WTC11 (cell line): ENCODE results near the gene SMNDC1. TPM values are rescaled to one million over a fixed set of nuclear protein-coding genes. Genes with fewer than 3 reads are reported as not detected.
"Not testable (repeated sequence)": the region's sequence is repeated elsewhere in the genome, so short reads cannot be mapped to it uniquely, and the experiment has no call there.

Experiments used
- ATAC-seq: fragments of 200-7000 bp; cut with Tn5 transposase; 2 replicates; pipeline ENCODE4 v1.10.0; 2021; ENCODE audit warnings: mild to moderate bottlenecking, moderate library complexity
- CTCF ChIA-PET: fragments of 300-600 bp; sonication (Branson Sonifier 250); formaldehyde crosslinking; loops from one replicate; lab custom pipeline; 2021; ENCODE audit warnings: antibody characterized with exemption; lab: Charles Lee
- POLR2A ChIA-PET: fragments of 350-600 bp; sonication (Branson Sonifier 250); formaldehyde crosslinking; loops from one replicate; lab custom pipeline; 2021; ENCODE audit warnings: antibody characterized with exemption; lab: Charles Lee
- DNase-seq: peaks from one replicate; pipeline ENCODE4 v3.0.0; 2021; ENCODE audit warnings: low spot score
- H3K27ac Mint-ChIP-seq: 2 replicates; pipeline ENCODE4 v1.8.0; 2021; ENCODE audit warnings: mixed read lengths
- H3K27me3 Mint-ChIP-seq: 2 replicates; pipeline ENCODE4 v1.8.0; 2021; ENCODE audit warnings: low read depth, mild to moderate bottlenecking, moderate library complexity, mixed read lengths
- H3K36me3 Mint-ChIP-seq: 2 replicates; pipeline ENCODE4 v1.8.0; 2021; ENCODE audit warnings: mixed read lengths
- H3K4me1 Mint-ChIP-seq: 2 replicates; pipeline ENCODE4 v1.8.0; 2022; ENCODE audit warnings: mixed read lengths
- H3K4me3 Mint-ChIP-seq: 2 replicates; pipeline ENCODE4 v1.8.0; 2021; ENCODE audit warnings: mild to moderate bottlenecking, moderate library complexity, mixed read lengths
- H3K9me3 Mint-ChIP-seq: 2 replicates; pipeline ENCODE4 v1.8.0; 2021; ENCODE audit warnings: mixed read lengths
- ELF4 ChIP-seq: sonication (generic); formaldehyde crosslinking; IDR thresholded peaks from 2 replicates; pipeline ENCODE4 v1.8.1; 2022; ENCODE audit warnings: low read depth, mild to moderate bottlenecking, moderate library complexity, missing genetic modification reagents
- HMGXB4 ChIP-seq: sonication (generic); formaldehyde crosslinking; IDR thresholded peaks from 2 replicates; pipeline ENCODE4 v1.8.1; 2023; ENCODE audit warnings: mild to moderate bottlenecking, moderate library complexity, missing genetic modification reagents
- NFATC4 ChIP-seq: fragments of 250-450 bp; sonication (Bioruptor Pico); IDR thresholded peaks from 2 replicates; pipeline ENCODE4 v1.9.0; 2021; ENCODE audit warnings: mild to moderate bottlenecking
- NR2C2 ChIP-seq: sonication (generic); formaldehyde crosslinking; IDR thresholded peaks from 2 replicates; pipeline ENCODE4 v1.8.0; 2022; ENCODE audit warnings: mild to moderate bottlenecking, missing genetic modification reagents
- NR3C1 ChIP-seq: sonication (generic); formaldehyde crosslinking; conservative IDR thresholded peaks from 2 replicates; pipeline ENCODE4 v1.8.1; 2023; ENCODE audit warnings: low read depth, mild to moderate bottlenecking, missing genetic modification reagents
- PRRX2 ChIP-seq: fragments of 250-450 bp; sonication (Bioruptor Pico); IDR thresholded peaks from 2 replicates; pipeline ENCODE4 v1.8.0; 2021; ENCODE audit warnings: mild to moderate bottlenecking
- SMAD3 ChIP-seq: sonication (generic); formaldehyde crosslinking; IDR thresholded peaks from 2 replicates; pipeline ENCODE4 v1.8.0; 2022; ENCODE audit warnings: missing genetic modification reagents, mild to moderate bottlenecking, borderline replicate concordance
- ZBTB21 ChIP-seq: sonication (generic); formaldehyde crosslinking; IDR thresholded peaks from 2 replicates; pipeline ENCODE4 v1.8.1; 2023; ENCODE audit warnings: mild to moderate bottlenecking, missing genetic modification reagents, borderline replicate concordance
- ZBTB43 ChIP-seq: sonication (generic); formaldehyde crosslinking; IDR thresholded peaks from 2 replicates; pipeline ENCODE4 v1.8.1; 2023; ENCODE audit warnings: mild to moderate bottlenecking, missing genetic modification reagents
- ZNF219 ChIP-seq: sonication (generic); formaldehyde crosslinking; IDR thresholded peaks from 2 replicates; pipeline ENCODE4 v1.8.0; 2023; ENCODE audit warnings: missing genetic modification reagents, mild to moderate bottlenecking, borderline replicate concordance
- ZNF423 ChIP-seq: fragments of 250-450 bp; sonication (Bioruptor Pico); IDR thresholded peaks from 2 replicates; pipeline ENCODE4 v2.1.2; 2022; ENCODE audit warnings: mild to moderate bottlenecking, moderate library complexity
- total RNA-seq: library from RNA; stranded (reverse); gene quantifications from 3 replicates; pipeline ENCODE4 v1.2.3, GENCODE V29; 2021
- TF ChIP-seq, protein P1 (sequence below): sonication (generic); formaldehyde crosslinking; conservative IDR thresholded peaks from 2 replicates; pipeline ENCODE4 v1.8.1; 2022; ENCODE audit warnings: mild to moderate bottlenecking, missing genetic modification reagents
- TF ChIP-seq, protein P2 (sequence below): sonication (generic); formaldehyde crosslinking; IDR thresholded peaks from 2 replicates; pipeline ENCODE4 v1.8.1; 2022; ENCODE audit warnings: missing genetic modification reagents, borderline replicate concordance
- TF ChIP-seq, protein P3 (sequence below): sonication (generic); formaldehyde crosslinking; IDR thresholded peaks from 2 replicates; pipeline ENCODE4 v1.8.0; 2022; ENCODE audit warnings: mild to moderate bottlenecking, missing genetic modification reagents

Gene SMNDC1
- total RNA-seq, 1 experiment from 2014 or later, result 55.9 TPM

DNA sequence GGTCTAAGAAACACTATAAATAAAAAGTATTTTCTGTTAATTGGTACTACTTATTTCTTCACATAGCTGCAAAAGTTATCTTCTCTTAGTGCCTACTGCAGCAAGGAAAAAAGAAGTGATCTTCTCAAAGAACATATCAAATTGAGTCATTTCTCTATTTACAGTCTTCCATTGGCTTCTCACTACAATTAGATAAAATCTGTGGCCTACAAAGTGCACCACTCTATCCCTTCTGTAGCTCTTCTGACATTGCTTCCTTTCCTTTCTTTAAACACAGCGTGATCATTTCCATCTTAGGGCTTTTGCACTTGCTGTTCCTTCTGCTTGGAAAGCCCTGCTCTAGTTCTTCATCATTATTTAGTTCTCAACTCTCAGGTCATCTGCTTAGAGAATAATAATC lies 52.6 kb downstream of the SMNDC1 start:
- peaks cover 29% of the 10 kb centered on the region for H3K36me3 Mint-ChIP-seq
- ChIA-PET POLR2A (no interaction called here), CTCF (no interaction called here)
- TF ChIP-seq ELF4 (CRISPR knock-in tag) (no peak), HMGXB4 (CRISPR knock-in tag) (no peak), ZNF423 (no peak), PRRX2 (no peak), ZBTB43 (CRISPR knock-in tag) (no peak), NR2C2 (no peak), NR3C1 (CRISPR knock-in tag) (no peak), SMAD3 (CRISPR knock-in tag) (no peak), NFATC4 (CRISPR knock-in tag) (no peak), ZBTB21 (CRISPR knock-in tag) (no peak), ZNF219 (CRISPR knock-in tag) (no peak)
- TF ChIP-seq, protein P1, sequence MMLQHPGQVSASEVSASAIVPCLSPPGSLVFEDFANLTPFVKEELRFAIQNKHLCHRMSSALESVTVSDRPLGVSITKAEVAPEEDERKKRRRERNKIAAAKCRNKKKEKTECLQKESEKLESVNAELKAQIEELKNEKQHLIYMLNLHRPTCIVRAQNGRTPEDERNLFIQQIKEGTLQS, result no peak
- TF ChIP-seq, protein P2, sequence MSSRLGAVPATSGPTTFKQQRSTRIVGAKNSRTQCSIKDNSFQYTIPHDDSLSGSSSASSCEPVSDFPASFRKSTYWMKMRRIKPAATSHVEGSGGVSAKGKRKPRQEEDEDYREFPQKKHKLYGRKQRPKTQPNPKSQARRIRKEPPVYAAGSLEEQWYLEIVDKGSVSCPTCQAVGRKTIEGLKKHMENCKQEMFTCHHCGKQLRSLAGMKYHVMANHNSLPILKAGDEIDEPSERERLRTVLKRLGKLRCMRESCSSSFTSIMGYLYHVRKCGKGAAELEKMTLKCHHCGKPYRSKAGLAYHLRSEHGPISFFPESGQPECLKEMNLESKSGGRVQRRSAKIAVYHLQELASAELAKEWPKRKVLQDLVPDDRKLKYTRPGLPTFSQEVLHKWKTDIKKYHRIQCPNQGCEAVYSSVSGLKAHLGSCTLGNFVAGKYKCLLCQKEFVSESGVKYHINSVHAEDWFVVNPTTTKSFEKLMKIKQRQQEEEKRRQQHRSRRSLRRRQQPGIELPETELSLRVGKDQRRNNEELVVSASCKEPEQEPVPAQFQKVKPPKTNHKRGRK (CRISPR knock-in tag), result no peak
- TF ChIP-seq, protein P3, sequence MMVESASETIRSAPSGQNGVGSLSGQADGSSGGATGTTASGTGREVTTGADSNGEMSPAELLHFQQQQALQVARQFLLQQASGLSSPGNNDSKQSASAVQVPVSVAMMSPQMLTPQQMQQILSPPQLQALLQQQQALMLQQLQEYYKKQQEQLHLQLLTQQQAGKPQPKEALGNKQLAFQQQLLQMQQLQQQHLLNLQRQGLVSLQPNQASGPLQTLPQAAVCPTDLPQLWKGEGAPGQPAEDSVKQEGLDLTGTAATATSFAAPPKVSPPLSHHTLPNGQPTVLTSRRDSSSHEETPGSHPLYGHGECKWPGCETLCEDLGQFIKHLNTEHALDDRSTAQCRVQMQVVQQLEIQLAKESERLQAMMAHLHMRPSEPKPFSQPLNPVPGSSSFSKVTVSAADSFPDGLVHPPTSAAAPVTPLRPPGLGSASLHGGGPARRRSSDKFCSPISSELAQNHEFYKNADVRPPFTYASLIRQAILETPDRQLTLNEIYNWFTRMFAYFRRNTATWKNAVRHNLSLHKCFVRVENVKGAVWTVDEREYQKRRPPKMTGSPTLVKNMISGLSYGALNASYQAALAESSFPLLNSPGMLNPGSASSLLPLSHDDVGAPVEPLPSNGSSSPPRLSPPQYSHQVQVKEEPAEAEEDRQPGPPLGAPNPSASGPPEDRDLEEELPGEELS, result no peak
- H3K27me3 Mint-ChIP-seq, result no peaks in the 10 kb centered on the region
- no peak overlapping the region for H3K27ac Mint-ChIP-seq
- ATAC-seq (no peak), DNase-seq (no peak)
- peaks cover 15% of the 10 kb centered on the region for H3K9me3 Mint-ChIP-seq
- H3K4me1 Mint-ChIP-seq, result no peaks in the 10 kb centered on the region
- no peak overlapping the region for H3K4me3 Mint-ChIP-seq

DNA sequence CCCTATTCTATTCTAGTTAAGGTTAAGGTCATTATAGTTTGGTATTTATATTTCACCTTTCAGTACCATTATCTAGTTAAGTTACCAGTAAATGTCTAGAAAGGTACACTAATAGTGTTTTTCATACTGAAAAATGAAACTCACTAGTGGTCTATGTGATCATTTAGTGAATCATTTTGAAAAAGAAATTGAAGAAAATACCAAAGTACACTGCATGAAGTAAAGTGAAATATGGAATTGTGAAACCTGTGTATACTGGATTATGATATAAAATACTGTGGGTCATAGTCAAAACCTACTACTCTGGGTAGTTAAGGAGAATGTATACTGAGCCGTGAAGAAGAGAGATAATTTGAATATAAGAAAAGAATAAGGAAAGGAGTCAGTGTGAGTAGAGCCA lies 53.3 kb downstream of the SMNDC1 start:
- POLR2A ChIA-PET, CTCF ChIA-PET, H3K4me3 Mint-ChIP-seq, DNase-seq, H3K27me3 Mint-ChIP-seq, H3K4me1 Mint-ChIP-seq, H3K27ac Mint-ChIP-seq, ATAC-seq: not testable (repeated sequence)
- H3K36me3 Mint-ChIP-seq, result peaks cover 26% of the 10 kb centered on the region
- H3K9me3 Mint-ChIP-seq, result peaks cover 15% of the 10 kb centered on the region

DNA sequence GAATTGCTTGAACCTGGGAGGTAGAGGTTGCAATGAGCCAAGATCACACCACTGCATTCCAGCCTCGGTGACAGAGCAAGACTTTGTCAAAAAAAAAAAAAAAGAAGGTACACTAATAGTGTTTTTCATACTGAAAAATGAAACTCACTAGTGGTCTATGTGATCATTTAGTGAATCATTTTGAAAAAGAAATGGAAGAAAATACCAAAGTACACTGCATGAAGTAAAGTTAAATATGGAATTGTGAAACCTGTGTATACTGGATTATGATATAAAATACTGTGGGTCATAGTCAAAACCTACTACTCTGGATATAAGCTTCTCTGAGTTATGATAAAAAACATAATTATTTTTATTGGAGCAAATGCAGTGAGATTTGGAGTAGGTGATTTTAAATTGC lies 55.2 kb downstream of the SMNDC1 start:
- H3K27ac Mint-ChIP-seq, CTCF ChIA-PET, H3K27me3 Mint-ChIP-seq, POLR2A ChIA-PET, ATAC-seq, DNase-seq, H3K9me3 Mint-ChIP-seq, H3K4me3 Mint-ChIP-seq: not testable (repeated sequence)
- peaks cover 19% of the 10 kb centered on the region for H3K36me3 Mint-ChIP-seq
- peaks cover 13% of the 10 kb centered on the region for H3K4me1 Mint-ChIP-seq

- H3K4me3 Mint-ChIP-seq, ATAC-seq, DNase-seq, POLR2A ChIA-PET, H3K27ac Mint-ChIP-seq, H3K9me3 Mint-ChIP-seq, H3K27me3 Mint-ChIP-seq, CTCF ChIA-PET: not testable (repeated sequence)
- Mint-ChIP-seq H3K4me1 (peaks cover 21% of the 10 kb centered on the region), H3K36me3 (peaks cover 16% of the 10 kb centered on the region)
Observed at GRCh38 chr10:110247833-110248232, 56.9 kb downstream of the SMNDC1 start.
